H54 (cell line): ENCODE measurements around the gene FAM219B.
"Not testable (repeated sequence)": the region's sequence is repeated elsewhere in the genome, so short reads cannot be mapped to it uniquely, and the experiment has no call there.

Source experiments
- DNase-seq: peaks from one replicate; pipeline ENCODE4 v3.0.0; 2011; ENCODE audit warnings: low spot score, mixed read lengths; ENCODE audit not compliant: insufficient read length
- FAIRE-seq: peaks from 3 replicates; lab custom pipeline; 2011; peaks lifted over from hg19 to GRCh38; lab: Jason Lieb, UNC
- POLR2A ChIP-seq: IDR thresholded peaks from 2 replicates; pipeline ENCODE4 v1.6.1; 2011; ENCODE audit warnings: low read depth, mild to moderate bottlenecking, low read length

The FAM219B gene, protein sequence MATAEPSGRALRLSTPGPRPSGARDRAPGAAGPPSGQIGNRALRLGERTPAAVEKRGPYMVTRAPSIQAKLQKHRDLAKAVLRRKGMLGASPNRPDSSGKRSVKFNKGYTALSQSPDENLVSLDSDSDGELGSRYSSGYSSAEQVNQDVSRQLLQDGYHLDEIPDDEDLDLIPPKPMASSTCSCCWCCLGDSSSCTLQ

DNA sequence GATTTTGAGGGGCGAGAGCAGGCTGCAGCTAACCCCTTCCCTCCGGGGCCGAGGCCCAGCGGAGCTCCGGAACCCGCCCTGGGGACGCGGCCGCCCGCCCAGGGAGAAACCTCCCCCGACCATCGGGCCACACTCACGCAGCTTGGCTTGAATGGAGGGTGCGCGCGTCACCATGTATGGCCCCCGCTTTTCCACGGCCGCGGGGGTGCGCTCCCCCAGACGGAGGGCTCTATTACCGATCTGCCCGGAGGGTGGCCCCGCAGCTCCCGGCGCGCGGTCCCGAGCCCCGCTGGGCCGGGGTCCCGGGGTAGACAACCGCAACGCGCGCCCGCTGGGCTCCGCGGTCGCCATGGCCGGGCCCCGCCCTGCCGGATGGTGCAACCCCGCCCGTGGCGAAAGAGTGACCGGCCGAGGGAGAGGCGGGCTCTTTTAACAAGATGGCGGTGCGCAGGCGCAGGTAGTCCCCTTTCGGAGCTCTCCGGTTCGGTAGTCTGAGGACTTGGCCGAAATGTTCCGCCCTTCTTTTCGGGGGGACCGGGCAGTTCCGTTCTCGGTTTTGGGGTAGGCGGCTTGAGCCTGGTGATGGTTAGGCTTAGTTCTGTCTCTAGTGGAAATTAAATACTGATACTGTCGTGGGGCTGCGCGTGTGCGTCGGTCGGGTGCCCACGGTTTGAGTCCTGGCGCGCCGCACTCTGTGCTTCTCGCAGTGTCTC, at the start of gene FAM219B:
Gene FAM219B, minus strand, starts transcription at position 402 of the 713 bp plus-strand sequence. Its CDS starts 51 bp downstream, at position 351.
- FAIRE-seq, result no peak
- peak; percentile 82 for TF ChIP-seq POLR2A

DNA sequence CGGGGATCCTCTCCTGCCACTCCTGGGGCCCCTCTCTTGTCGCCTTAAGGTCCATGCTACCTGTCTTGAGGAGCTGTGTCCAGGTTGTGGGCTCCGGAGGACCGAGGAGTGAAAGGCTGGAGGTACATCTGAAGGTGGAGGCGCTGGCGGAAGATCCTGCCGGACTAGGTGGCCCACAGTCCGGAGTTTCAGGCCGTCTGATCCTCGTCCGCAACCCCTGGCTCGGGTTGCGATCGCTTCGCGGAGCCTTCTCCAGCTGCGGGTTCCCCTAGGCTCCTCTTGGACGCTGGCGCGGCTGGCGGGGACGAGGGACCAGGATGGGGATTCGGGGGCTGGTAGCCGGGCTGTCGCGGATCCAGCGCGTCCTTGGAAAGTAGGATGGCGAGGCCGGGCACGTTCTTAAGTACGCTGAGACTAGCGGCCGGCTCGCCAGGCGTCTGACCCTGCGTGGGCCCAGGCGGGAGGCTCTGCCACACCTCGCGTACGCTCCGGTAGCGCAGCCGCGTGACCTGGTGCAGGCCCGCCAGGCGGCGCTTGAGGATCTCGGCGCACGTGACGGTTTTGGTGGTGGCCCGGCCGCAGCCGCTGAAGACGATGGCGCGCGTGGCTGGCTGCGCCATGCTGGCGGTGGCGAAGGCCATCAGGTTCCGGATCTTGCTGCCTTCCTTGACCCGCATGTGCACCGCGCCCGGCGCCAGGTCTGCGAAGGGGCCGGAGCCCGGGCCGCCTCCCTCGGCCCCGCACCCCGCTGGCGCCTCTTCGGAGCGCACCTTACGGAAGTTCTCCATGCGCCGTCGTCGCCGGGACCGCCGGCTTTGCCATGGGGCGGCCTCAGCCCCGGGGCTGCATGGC, 49.4 kb upstream of the FAM219B start:
- no peak for DNase-seq
- FAIRE-seq, result no peak
- TF ChIP-seq POLR2A, result no peak

More for the DNA sequence above, at the start of gene FAM219B:
- peak; percentile 86 for DNase-seq

DNA sequence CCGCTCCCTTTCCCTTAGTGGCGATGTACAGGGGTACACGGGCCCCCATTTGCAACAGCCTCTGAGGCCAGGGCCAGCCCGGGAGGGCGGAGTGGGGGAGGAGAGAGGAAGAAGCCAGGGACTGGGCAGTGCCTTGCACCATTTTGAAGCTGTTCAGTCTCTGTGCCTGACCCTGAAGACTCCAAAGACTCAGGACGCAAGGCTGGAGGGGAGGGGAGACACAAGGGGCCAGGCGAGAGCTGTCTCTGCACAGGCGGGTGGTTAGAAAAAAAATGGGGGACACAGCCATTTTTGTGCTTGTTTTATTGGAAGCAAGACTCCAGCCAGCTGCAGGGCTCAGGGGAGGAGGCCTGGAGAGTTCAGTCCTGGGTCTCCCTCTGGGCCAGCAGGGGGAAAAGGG, 48.4 kb upstream of the FAM219B start:
- no peak for FAIRE-seq
- no peak for TF ChIP-seq POLR2A
- DNase-seq, result no peak

DNA sequence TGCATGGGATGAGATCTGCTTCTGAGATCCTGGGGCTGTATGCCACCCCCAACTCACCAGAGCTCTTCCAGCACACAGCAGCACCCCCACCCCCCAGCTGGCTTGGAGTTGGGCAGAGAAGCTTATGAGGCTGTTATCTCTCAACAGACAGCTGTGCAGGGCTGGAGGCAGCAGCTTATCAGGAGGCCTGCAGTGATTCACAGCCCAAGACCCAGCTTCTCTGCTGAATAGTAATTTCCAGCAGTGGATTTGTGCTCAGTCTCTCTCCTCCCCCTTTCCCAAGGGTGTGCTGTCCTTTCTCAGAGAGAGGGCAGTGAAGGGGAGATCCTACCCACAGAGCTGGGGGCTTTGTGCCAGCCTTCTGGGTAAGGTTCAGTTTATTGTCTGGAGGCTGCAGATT, 47.9 kb upstream of the FAM219B start:
- DNase-seq (no peak), FAIRE-seq (no peak)
- no peak for TF ChIP-seq POLR2A

DNA sequence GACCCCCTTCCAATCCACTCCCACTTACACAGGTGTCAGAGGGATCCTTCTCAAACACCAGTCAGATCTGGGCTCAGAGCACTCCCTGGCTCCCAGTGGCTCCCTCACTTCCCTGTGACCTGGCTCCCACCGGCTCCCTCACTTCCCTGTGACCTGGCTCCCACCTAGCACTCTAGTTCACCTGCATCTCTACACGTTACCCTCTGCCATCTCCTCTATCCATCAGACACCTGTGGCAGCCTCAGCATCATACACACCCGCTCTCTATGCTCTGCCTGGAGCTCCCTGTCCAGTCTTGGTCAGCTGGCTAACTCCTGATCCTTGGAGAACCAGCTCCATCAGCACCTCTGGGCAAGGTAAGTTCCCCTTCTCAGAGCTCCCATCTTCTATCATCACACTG, 44.4 kb upstream of the FAM219B start:
- no peak for TF ChIP-seq POLR2A
- DNase-seq (no peak), FAIRE-seq (no peak)

DNA sequence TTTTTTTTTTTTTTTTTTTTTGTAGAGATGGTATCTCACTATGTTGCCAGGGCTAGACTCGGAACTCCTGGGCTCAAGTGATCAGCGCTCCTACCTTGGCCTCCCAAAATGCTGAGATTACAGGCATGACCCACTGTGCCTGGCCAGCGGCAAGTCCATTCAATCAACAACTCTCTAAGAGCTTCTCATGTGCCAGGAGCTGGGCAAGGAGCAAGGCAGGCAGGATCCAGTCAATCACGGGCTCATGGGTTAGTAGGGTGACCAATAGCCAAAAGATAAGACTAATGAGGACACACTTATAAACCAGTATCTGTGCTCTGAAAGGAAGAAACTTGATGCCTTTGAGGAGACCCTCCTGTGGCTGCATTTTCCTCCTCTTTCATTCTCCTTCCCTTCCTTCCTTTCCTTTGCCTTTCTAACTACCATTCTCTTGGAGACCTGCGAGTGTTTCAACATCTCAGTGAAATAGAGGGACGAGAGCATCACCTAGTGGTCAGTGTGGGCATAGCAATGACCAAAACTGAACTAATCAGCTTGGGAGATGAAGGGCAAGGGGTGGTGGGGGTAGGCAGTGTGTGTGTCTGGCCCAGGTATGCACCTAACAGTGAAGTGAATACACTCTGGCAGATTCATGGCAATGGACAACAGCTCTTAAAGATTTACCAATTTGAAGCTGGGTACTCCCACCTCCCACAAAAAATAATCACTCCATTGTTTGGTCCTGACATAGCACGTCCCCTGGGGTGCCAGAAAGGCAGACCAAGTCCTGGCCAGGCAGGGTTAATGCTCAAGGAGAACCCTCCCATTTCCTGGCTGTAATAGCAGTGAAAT, 43.6 kb upstream of the FAM219B start:
- no peak for TF ChIP-seq POLR2A
- FAIRE-seq, result no peak

DNA sequence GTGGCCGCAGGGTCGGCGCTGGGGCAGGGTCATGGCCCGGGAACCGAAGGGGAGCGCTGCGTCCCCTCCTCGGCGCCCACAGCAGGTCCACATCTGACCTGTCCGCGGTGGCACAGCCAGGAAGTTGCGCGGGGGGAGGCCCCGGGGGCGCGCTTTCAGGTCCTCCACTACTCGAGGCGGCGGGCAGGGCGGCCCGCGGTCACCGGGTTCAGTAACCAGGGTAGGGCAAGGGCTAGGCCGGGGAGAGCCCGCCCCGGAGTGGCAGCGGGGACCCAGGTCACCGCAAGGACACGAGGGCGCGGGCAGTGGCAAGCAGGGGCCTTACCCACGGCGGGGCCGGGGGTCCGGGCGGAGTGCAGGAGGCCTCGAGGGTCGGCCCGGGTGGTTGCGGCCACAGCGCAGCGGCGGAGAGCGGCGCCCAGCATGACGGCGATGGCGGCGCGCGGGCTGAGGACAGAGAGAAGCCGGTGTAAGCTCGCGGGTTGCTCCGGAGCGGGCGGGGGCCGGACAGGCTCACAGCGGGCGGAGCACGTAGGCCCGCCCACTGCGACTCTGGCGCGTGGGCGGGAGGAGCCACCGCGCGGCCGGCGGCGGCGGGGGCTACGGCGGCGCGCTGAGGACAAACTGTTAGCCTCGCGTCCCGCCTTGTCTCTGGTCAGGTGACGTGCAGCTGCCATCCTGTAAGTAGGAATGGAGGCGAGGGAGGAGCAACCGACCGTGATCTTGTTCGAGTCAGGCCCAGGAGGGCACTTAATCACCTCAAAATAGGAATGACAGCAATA, 31.1 kb upstream of the FAM219B start, which contains the start of gene COX5A:
Gene COX5A, minus strand, starts transcription at position 484 of the 782 bp plus-strand sequence. Its CDS starts 59 bp downstream, at position 425.
- FAIRE-seq, result no peak
- DNase-seq, result peak; percentile 76
- peak; percentile 96 for TF ChIP-seq POLR2A

More for the DNA sequence above, 43.6 kb upstream of the FAM219B start:
- DNase-seq, result peak; percentile 42

DNA sequence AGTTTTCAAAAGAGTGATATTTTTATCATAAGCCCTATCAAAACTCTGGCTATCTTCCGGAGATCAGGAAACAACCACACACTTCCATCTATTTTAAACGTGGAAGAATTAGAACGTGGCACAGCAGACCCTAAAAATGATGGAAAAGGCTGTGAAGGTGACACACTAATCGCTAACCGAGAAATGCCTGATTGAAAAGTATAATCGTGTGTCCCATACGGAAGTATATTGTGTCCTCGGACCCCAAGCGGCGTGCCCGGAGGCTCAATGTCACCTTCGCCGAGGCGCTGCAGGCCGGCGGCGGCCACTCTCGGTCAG, 30.6 kb upstream of the FAM219B start:
- no peak for DNase-seq
- FAIRE-seq, result no peak
- no peak for TF ChIP-seq POLR2A

DNA sequence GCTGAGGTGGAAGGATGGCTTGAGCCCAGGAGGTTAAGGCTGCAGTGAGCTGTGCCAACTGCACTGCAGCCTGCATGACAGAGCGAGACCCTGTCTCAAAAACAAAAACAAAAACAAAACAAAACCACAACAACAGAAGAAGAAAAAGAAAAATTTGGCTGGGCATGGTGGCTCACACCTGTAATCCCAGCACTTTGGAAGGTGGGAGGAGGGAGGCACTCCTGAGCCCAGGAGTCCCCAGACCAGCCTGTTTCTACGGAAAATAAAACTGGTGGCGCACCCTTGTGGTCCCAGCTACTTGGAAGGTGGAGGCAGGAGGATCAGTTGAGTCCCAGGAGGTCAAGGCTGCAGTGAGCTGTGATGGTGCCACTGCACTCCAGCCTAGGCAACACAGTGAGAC, 28.5 kb upstream of the FAM219B start:
- not testable (repeated sequence) for DNase-seq, FAIRE-seq

DNA sequence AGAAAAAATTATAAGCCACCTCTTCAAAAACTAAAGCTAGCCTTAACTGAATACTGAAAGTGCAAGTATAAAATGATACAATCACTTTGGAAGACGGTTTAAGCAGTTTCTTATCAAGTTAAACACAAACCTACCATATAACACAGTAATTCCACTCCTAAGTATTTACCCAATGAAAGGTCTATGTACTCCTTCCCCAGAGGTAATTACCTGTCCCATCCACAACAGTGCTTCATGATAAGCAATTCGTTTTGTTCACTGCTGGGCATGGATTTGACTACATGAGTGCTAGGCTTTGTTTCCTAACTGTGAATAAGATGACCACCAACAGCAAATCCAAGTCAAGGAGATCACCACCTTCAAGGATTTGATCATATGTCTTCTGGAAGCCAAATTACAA, 26.9 kb upstream of the FAM219B start:
- DNase-seq (no peak), FAIRE-seq (no peak)
- TF ChIP-seq POLR2A, result no peak

DNA sequence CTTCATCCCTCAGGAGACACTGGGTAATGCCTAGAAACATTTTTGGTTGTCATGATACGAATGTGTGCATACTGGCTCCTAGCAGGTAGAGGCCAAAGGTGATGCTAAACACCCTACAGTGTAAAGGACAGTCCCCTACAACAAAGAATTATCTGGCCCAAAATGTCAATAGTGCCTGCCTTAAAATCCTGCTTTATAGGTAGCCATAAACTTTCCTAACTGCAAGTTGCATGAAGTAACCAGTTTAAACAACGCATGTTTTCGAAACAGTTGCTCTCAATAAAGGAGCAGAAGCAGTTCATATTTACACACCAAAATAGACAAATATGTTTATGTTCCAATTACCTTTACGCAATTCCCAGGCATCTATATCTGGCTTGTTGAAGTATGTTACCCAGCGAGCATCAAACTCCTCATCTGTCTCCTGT, 22.1 kb upstream of the FAM219B start:
- no peak for FAIRE-seq
- TF ChIP-seq POLR2A, result no peak

DNA sequence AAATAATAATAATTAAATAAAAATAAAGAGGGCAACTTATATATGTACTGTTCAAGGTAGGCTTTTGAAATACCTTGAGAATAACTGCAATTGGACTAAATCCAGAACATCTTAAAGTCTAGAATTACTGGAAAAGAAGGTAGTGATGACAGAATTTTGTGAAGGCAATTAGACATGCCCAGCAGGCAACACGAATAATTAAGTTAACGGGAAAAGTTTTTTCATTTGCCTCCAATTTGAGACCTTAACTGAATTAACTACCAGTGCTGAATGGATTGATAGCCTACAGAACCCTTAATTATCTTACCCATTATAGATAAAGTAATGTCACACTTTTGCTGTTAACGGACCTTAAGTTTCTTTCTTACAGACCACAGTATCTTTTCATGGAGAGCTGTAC, 17.9 kb upstream of the FAM219B start:
- no peak for TF ChIP-seq POLR2A
- FAIRE-seq (no peak), DNase-seq (no peak)

More for the DNA sequence above, 22.1 kb upstream of the FAM219B start:
- no peak for DNase-seq
